Measurements from ENCODE around the gene TYMP. TPM values are rescaled to one million over a fixed set of nuclear protein-coding genes. Genes with fewer than 3 reads are reported as not detected.

TYMP gene
- total RNA-seq, 1 donor from 2014 or later = 11.8 TPM

- intact Hi-C loops (cut with DNase I) = no loop called here
- ATAC-seq (ENCODE audit: poor library complexity) (no peak), DNase-seq (no peak)
Measured at GRCh38 chr22:50517495-50518260, 12.1 kb downstream of the TYMP start.

GRCh38 chr22:50516891-50517290 is 12.9 kb downstream of the TYMP start:
- no peak for ATAC-seq (ENCODE audit: poor library complexity)
- no peak for DNase-seq
- intact Hi-C loops (cut with DNase I) = no loop called here

GRCh38 chr22:50516068-50516467 is 13.7 kb downstream of the TYMP start:
- intact Hi-C loops (cut with DNase I) = no loop called here
- ATAC-seq (ENCODE audit: poor library complexity) (no peak), DNase-seq (no peak)

- intact Hi-C loops (cut with DNase I) = no loop called here
- DNase-seq (no peak), ATAC-seq (ENCODE audit: poor library complexity) (no peak)
Measured at GRCh38 chr22:50513175-50513574, 16.6 kb downstream of the TYMP start.

DNA sequence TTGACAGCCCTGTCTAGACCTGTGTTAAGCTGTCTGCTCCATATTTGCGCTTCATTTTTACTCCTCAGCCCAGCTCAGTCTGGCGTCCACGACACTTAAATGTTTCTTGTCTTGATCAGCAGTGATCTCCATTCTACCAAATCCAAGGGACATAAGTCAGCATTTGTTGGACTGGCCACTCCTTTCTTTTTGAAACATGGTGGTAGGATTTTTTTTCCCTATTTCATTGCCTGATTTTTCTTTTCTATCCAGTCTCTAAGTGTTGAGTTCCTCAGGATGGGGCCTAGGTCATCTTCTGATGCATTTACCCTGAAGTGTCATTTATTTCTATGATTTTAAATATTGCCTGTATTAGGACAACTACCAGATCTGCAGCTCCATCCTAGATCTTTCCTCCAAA is 20.9 kb downstream of the TYMP start:
- intact Hi-C loops (cut with DNase I) = no loop called here
- ATAC-seq (ENCODE audit: poor library complexity) = no peak
- DNase-seq = no peak

GRCh38 chr22:50507991-50508884 is 21.6 kb downstream of the TYMP start, which contains the start of gene NCAPH2:
Gene NCAPH2, plus strand, starts transcription at chr22:50508224. Its CDS starts 114 bp downstream, at chr22:50508338.
- intact Hi-C loops (cut with DNase I) = no loop called here
- peak; percentile 98 for DNase-seq
- peak; percentile 78 for ATAC-seq (ENCODE audit: poor library complexity)

- ATAC-seq (ENCODE audit: poor library complexity) (peak; percentile 89), DNase-seq (peak; percentile 94)
- intact Hi-C loops (cut with DNase I) = no loop called here
Measured at GRCh38 chr22:50507421-50507990, 22.3 kb downstream of the TYMP start, which contains the start of gene LMF2. Gene LMF2, minus strand, starts transcription at chr22:50507702. Its CDS starts 27 bp downstream, at chr22:50507675.

DNA sequence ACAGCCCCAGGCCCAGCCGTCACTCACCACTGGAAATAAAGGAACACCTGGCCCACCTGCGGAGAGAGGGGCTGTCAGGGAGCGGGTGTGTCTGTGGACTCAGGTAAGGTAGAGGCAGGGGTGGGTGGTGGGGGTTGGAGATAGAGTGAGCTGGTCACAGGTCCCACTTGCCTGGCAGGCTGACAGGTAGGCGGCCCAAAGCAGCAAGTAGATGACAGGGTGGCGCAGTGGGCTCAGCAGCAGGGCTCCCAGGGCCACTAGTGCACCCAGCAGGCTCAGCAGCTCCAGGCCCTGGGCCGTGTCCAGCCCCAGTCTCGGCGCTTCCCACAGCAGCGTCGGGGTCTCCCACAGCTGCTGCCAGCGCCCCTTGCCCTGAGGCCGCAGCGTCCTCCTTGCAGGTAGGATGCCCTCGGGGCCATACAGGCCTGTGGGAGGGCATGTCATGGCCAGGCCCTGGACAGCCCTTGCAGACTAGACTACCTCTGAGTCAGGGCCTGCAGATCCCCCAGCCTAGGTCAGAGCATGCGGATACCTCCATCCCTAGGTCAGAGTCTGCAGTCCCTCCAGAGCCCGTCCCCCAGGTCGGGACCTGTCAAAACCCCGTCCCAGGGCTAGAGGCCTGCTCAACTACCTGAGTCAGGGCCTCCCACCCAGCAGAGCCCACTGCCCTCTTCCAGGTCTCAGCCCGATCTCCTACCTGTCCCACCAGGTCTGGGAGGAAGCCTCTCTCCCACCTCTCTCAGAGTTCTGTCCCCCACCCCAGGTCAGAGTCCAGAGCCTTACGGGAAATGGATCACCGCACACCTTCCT is 23.0 kb downstream of the TYMP start:
- DNase-seq (peak; percentile 67), ATAC-seq (ENCODE audit: poor library complexity) (peak; percentile 6)
- intact Hi-C loops (cut with DNase I) = no loop called here

GRCh38 chr22:50505776-50506610 is 23.8 kb downstream of the TYMP start:
- intact Hi-C loops (cut with DNase I) = no loop called here
- ATAC-seq (ENCODE audit: poor library complexity) (no peak), DNase-seq (no peak)

- DNase-seq (no peak), ATAC-seq (ENCODE audit: poor library complexity) (no peak)
- intact Hi-C loops (cut with DNase I) = no loop called here
Measured at GRCh38 chr22:50505276-50505775, 24.5 kb downstream of the TYMP start.

- intact Hi-C loops (cut with DNase I) = no loop called here
Measured at GRCh38 chr22:50504369-50505211, 25.2 kb downstream of the TYMP start.

GRCh38 chr22:50503475-50504145 is 26.2 kb downstream of the TYMP start:
- intact Hi-C loops (cut with DNase I) = no loop called here

More at GRCh38 chr22:50504369-50505211, 25.2 kb downstream of the TYMP start:
- ATAC-seq (ENCODE audit: poor library complexity) = no peak
- no peak for DNase-seq

DNA sequence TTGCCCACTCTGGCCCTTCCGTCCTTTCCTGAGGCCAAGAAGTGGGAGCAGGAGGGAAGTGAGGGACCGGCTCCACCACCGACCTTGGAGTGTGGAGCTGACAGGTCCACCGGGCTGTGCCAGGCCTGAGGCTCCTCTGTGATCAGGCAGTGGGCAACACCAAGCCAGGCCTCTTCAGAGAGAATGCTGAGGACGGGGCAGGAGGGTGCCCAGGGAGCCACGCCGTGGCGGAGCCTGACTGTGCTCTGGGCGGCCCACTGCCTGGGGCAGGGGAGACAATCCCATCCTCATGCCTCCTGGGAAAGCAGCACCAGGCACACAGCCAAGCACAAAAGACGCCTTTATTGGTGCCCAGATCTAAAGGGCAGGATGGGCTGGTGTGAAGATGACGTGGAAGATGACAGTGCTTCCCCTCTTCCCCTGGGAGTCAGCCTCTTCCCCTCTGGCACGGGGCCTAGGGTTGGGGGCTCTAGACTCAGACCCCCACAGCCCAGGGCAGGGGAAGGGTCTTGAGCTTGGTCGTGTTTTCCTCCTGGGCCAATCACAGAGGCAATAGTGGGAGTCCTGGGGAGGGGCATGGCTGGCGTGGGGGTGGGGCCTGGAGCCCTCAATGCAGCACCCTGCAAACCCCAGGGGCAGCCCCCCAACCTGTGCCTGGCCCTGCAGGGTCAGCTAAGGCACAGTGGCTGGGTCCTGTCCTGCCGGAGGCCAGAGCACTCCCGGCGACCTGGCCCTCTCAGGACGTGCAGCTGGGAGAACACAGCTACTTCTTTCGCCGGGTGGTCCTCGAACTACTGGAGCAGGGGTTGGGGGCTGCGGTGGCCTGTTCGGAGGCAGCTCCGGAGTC is 27.0 kb downstream of the TYMP start:
- no peak for ATAC-seq (ENCODE audit: poor library complexity)
- no peak for DNase-seq
- intact Hi-C loops (cut with DNase I) = no loop called here

More at GRCh38 chr22:50503475-50504145, 26.2 kb downstream of the TYMP start:
- no peak for ATAC-seq (ENCODE audit: poor library complexity)
- no peak for DNase-seq

DNA sequence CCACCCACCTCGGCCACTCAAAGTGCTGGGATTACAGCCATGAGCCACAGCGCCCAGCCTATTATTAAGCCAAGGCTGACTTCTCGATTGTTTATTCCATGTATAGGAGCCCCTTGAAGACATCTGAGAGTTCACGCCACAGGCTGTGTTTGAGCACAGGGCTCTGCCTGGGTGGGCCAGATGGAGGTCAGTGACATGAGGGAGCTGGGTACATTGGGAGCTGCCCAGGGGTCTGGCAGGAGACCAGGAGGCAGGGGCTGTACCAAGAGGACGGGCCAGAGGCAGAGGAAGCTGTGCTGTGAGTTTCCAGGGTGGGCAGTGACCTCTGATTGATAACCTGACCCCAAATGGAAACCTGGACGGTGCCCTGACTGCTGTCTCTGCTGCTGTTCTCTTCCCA is 27.7 kb downstream of the TYMP start:
- intact Hi-C loops (cut with DNase I) = no loop called here
- ATAC-seq (ENCODE audit: poor library complexity) (no peak), DNase-seq (no peak)

GRCh38 chr22:50500452-50500851 is 29.4 kb downstream of the TYMP start:
- intact Hi-C loops (cut with DNase I) = no loop called here

More at GRCh38 chr22:50500452-50500851, 29.4 kb downstream of the TYMP start:
- no peak for DNase-seq
- ATAC-seq (ENCODE audit: poor library complexity) = no peak
